ENCODE results near the gene CTNNA3.

The CTNNA3 gene

DNA sequence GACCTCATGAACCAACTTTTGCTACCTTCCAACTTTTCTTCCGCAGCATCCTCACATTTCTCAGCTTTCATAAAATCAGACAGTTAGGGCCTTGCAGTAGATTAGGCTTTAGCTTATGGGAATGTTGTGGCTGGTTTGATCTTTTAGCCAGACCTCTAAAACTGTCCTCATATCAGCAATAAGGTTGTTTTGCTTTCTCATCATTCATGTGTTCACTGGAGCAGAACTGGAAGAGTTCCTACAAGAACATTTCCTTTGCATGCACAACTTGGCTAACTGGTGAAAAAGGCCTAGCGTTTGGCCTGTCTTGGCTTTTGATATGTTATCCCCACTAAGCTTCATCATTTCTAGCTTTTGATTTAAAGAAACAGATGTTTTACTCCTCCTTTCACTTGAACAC lies 900.1 kb downstream of the CTNNA3 start:
- DNase-seq = no peak

DNA sequence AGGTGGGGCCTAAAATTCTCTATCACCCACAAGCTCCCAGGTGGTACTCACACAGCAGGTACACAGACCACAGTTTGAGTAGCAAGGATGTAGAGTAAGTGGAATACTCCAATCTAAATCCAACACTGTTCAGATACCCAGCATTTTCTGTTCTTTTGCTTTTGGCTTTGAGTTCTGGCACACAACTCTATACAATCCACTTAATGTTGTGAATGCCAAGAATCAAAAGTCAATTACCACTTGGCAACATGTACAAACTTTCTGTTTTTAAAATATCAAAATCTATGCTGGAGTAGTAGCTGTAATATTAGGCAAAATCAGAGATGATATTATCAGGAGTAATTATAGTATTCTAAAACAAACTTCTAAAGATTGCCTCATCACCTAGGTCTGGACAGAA lies 903.6 kb downstream of the CTNNA3 start:
- DNase-seq = no peak

DNA sequence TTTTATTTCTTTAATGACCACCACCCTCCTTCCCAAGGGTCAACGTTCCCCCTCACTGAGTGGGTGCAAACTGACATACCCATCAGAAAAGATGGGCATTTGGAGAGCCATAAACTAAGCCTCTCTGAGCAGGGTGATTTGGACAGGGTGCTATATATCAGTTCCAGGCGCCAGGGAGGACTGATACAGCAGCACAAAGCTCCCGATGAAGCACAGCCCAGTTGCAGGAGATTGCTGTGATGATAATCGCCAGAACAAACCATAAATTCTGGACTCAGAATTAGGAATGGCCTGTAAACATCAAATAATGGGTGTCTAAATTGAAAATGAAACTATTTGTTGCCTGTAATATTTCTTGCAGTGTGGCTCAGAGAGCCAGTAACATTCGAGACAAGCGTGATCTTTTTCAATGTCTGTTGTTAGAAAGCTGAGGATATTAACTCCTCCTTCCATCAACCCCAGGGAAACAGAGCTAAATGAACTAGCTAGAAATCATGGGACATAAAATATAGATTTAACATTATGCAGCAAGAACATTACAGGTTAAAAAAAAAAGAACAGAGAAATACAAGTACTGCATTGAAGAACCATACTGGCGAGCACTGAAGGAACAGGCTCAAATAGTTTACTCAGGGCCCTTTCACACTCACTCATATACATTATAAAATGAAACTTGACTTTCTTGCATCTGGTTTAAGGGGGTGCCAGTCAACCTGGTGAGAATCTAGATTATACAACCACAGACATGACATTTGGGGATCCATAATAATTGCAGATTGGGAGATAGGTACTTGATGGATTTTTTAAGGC lies 907.6 kb downstream of the CTNNA3 start:
- no peak for DNase-seq

DNA sequence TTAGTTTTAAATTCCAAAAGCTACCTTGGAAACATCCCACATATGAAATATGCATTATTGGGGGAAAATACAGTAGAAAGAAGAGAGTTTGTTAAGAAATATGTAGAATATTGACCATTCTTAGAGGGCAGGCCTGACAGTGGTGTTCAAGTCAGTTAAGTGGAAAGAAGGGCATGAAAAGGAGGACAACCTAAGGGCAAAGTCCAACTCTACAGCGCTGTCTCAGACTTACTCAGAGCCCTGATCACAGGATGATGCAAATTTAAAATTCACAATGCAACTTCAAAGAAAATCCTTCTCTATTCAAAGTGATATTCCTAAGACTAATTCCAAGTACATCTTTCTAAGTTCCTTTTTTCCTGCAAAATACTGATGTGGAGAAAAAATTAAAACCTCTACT lies 909.3 kb downstream of the CTNNA3 start:
- no peak for DNase-seq

DNA sequence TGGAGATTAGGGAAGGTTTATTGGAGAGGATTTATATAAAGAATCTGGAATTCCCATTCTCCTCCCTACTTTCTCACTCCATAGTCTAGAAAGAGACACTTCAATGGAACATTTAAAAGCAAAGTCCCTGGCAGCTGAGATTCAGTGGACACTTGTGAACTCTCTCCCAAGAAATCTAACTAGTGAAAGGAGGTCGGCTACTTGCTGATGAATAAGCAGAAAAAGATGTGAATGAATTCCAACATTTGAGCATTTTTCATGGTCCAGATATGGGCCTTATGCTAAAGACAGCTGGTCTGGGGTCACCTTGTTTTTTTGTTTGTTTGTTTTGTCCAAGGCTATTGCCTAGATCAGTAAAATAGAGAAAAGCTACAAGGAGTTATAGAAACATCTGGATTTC lies 911.2 kb downstream of the CTNNA3 start:
- no peak for DNase-seq

DNA sequence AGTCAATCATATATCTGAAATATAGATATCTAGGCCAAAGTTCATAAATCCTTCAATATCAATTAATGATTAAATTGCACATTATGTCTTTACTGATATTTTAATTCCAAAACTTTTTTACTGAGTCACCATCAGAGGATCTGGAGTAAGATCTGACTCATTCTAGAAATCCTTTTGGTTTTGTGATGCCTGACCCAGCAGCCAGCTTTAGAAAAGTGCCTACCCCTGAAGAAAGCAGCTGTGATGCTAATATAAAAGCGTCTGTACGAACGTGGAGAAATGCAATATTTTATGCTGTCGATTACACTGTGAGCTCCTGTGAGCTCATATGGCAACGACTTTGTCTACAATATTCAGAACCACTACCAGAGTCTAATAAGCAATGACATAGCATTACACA lies 912.7 kb downstream of the CTNNA3 start:
- no peak for DNase-seq

DNA sequence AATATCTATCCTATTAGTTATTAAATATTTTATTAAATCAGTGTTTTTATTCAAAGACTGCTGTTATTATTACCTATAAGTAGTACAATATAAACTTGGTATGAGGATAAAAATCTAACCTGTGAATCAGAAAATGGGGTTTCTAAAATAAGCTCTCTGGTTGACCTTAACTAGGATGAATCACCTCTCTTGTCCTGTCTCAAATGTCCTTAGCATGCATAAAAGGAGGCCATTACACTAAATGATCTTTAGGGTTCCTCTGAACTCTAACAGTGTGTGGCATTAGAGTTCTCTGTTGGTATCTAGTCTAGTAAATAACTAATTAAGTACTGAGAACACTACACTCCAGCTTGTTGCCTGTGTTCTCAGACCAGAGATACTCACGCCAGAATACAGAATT lies 913.2 kb downstream of the CTNNA3 start:
- DNase-seq = no peak

DNA sequence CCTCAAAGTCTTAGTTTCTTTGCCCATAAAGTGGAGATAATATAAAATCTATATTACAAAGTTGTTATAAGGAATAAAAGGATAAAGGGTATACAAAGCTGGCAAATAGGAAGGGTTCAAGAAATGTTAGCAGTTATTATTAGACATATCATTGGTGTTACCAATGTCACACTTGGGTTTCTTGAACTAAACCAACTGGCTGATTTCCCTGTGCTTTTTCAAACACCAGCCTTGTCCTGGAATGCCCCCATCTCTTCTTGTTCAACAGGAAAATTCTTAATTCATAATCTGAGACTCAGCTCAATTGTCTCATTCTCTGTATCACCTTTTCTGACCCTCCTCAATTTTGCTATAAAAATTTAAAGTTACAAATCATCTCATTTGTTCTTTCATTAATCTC lies 913.9 kb downstream of the CTNNA3 start:
- DNase-seq = no peak

DNA sequence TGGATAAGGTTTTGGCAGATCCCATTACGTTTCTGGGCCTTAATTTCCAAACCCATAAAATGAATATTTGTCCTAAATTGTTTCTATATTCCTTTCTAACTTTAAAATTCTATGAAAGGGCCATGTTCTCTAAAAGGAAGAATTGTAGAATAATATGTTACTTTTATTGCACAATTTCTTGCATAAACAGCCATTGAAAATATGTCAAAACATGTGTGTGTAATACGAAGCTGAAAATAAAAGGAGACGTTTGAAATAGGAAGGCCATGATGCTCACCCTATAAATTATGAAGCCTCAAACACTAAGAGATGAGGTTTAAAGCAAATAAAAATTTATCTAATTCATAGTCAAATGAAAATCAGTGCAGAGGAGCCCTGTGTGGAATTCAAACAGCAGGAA lies 915.2 kb downstream of the CTNNA3 start:
- DNase-seq = no peak

DNA sequence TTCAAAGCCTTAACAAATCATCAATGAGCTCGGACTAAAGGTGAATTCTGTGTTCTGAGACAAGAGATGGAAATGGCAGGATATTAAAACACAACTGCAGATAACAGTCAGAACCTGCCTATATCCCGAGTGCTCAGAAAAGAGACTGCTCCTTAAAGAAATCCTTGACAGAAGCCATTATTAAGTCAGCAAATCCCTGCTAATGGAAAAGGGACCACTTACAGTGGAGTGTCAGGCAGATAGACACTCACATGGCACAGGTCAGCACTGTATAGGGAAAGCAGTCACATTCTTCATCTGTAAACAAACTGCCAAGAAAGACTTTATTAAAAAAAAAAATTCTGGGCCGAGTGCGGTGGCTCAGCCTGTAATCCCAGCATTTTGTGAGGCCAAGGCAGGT lies 917.6 kb downstream of the CTNNA3 start:
- no peak for DNase-seq

DNA sequence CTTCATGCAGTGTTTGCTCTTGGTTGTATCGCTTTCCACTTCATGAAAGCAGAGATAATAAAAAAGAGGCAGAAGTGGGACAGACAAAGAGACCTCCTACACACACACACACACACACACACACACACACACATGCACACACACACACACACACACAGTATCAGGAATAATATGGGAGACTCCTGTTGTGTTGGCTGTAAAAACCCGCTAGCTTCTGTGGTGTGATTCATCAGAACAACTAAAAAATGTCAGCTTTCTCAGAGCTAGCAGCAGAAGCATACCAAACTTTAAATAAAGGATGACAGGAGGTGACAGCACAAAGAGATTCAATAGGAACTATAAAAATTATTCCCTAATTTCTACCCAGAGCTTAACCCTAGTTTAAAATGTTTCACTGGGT lies 918.3 kb downstream of the CTNNA3 start:
- DNase-seq = no peak

DNA sequence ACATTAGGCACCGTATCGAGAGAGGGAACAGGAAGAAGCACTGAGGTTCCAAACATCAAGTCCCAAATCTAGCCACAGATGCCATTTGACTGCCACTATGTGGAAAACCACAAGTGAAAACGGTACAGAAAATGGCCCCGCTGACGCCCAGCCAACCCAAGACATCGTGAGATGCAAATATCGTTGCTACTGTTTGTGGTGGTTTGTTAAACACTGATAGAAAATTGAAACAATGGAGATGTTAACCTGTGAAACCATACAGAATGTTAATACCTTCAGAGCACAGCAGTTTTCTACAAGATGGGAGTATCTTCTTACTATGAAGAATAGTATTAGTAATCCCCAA lies 922.5 kb downstream of the CTNNA3 start:
- DNase-seq = no peak

DNA sequence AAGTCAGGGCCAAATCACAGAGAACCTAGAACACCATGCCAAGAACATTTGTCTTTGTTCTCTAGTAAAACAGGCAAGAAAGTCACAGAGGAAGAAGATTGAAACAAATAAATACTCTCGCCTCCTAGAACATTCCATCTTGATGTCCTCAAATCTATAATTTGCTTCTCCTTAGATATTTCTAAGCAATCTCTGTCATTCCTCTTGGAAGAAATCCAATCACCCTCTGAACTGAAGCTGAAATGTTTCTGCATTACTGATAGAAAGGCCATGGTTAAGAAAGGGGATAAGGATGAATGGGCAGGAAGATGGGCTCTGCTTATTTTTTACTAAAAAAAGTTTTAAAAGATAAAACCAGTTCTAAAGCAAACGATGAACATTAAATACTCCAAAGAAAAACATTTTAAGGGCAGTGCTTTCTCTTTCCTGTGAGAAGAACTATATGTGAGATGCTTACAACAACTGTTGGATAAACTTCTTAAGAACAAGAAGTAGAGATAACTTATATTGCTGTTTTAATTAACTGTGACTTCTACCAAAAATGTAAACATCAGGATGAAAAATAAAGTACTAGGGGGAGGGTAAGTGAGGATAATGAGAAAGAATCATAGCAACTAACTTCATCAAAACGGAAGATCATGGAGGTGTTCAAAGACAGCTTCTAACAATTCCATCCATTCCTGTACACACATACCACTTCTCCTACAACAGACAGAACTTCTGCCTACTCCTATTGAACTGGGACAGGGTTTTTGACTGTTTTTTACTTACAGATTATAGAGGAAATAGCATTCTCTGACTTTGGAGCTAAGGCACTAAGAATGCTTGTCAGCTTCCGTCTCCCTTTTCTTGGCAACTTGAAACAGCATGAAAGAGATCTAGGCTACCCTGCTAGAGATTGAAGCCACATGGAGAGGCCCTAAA lies 923.2 kb downstream of the CTNNA3 start:
- no peak for DNase-seq

DNA sequence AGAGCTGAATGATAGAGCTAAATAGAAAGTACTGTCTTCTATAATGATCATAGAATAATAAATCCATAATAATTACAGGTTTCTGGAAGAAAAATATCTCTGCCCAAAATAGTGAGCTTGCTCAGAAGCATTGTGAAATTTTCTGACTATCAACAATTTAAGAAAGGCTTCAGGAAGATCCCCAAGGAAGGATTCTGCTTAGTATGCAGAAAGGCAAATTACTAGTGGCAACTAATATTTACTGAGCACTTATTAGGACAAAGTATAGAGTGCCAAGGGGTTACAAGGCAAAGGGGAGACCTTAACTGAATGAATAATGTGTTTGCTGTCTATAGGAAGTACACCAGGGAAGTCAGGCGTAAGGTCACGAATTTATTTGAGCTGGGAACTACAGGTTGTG lies 928.3 kb downstream of the CTNNA3 start:
- no peak for DNase-seq

DNA sequence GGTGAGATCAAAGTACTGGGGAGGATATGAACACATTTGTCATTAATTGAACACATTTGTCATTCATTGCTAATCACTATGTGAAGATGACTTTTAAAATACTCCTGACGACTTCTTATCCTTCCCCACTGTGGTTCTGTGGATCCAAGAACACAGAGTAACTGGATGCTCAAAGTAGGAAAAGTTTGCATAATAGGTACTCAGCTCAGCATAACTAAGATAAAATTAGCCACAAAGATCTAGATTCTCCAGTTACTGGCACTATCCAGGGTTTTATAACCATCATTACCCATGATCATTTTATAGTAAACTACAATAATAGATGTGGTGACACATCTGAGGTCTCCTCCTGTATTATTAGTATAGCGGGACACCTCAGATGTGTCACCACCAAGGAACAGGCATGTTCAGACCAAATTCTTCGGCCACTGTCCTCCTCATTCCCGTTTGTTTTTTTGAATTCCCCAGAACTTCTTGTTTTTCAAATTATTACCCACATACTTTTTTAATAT lies 933.7 kb downstream of the CTNNA3 start:
- DNase-seq = no peak

DNA sequence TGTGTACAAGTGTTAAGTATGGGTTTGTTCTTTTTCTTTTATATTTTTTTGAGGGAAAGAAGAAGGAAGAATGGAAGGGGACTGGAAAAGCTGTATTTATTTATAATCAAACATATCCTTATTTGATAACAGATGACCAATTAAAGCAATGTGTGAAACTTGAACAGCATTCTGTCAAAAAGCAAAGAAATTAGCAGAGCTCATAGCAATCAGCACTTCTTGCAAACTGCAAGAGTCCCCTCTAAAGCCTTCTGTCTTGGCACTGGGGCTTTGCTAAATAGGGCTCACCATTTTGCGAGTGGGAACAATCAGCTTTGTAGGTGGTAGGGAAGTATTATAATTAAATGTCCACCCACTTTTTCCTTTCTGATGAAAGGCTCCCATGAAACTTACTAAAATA lies 935.1 kb downstream of the CTNNA3 start:
- DNase-seq = no peak

DNA sequence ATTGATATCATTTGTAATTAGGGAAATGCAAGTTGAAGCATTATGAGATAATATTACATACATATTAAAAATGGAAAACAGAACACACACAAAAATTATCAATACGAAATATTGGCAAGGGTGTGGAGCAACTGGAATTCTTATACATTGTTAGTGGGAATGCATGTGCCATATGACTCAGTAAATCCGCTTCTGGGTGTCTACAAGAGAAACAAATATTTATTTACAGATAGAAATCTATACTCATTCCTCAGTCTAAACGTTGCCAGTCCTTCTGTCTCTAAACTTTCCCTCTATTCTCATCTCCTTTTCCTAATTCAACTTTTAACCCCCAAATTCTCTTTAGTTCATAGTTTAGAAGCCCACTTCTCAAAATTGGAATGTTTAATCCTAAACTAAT lies 940.5 kb downstream of the CTNNA3 start:
- no peak for DNase-seq

DNA sequence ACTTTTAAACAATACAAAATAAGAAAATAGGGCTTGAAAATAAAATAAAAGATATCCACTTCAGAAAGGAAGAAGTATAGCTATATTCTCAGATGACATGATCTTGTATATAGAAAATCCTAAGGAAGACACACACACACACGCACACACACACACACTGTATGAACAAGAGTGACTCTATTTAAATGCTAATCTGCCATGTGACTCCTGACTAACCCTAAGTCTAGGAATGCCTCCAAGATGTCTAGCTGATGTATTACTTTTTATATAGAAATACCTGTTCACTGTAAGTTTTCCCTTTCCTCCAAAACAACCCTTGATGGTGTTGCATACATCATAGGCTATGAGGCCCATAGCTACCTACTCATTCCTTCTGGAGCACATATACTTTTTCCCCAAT lies 943.3 kb downstream of the CTNNA3 start:
- DNase-seq = no peak

DNA sequence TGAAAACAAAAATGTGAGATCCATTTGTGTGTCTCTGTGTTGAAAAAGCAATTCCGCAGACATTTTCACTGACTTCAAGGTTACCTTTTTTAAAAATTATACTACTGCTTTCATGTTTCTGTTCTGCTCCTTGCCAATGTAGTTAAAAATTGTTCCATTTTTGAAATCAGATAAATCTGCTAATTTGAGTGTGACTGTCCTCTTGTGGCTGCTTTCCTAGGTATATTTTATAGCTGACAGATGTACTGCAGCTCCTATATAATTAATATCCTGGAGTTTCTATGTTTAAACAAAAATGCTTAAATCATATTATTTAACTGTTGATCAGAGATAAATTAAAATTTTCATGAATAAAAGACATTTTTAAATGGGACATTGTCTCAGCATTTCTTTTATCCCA lies 947.8 kb downstream of the CTNNA3 start:
- DNase-seq = no peak

DNA sequence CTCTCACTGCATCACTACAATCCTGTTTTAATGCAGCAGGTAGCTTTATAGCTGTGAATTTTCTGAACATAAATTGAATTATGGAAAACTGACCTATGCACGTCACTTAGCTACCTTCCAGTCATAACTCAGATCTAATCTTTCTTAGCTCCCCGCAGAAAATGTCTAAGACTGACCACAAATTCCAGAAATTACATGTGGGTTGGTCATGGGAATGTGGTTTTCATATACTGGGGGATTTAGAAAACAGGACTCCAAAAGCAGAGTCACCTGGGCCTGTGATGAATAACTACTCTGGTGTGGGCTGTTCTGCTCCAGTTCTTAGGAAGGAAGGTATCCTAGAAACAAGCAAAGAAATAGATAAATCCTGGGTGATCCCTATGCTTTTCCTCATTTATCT lies 948.5 kb downstream of the CTNNA3 start:
- no peak for DNase-seq

DNA sequence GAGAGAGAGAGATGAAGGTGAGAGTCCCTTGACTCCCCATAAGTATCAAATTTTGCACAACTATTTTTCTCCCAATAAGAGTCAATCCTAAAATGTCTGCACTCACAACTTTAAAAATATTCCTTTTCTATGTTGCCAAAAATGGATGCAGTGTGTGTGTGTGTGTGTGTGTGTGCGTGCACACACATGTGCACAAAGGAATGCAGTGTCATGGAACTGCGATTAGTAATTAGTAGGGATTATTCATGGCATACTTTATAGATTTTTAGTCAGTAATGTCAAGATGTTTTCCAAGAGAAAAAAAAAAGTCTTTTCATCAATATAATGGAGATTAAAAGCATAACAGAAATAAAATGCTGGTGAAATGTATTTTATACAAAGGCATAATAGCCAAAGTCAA lies 949.3 kb downstream of the CTNNA3 start:
- no peak for DNase-seq

DNA sequence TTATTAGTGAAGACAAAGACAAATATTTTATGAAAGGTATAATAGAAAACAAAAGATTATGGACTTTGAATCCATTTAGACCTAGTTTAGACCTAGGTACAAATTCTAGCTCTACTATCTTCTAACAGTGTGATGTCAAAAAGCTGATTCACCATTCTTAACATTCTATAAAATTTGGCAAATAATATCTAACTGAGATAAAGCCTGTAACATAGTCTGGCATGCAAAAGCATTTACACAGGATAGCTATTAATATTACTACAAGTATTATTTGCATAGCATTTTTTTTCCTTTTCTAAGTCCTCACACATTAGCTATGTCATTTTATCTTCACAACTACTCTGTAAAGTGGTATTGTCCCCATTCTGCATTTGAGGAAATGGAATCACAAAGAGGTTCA lies 949.7 kb downstream of the CTNNA3 start:
- DNase-seq = no peak

DNA sequence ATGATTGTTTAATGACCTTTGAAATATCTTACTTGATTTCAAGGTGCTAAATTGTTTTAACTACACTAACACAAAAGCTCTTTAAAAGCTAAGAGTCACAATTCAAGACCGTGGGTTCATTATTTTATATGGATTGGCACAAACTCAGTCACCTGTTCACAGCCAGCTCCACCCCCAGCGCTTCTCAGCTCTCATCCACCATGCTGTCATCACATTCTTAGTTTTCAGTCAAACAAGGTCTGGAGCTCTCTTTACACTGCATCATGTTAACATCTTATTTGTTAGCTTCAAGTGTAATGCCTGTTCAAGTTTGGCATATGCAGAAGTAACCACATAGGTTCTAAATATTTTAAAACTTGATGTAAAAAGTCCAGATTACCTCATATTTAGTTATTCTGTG lies 951.1 kb downstream of the CTNNA3 start:
- no peak for DNase-seq

DNA sequence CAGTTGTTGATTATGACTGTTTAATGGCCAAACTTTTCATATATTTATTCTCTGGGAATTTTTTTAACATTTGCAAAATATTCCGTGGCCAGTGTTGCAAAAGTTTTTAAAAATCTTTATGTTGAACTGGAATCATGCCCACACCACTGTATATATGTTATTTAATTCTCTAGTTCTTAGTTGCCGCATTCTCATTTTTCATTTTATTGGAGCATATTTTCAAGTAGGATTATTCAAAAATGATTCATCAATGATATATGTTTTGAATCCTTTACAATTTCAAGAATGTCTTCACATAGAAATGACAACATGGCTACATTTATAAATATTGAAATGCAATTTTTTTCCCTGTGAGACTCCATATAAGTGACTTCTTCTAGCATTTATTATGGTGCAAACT lies 958.8 kb downstream of the CTNNA3 start:
- DNase-seq = no peak

Measured in right forelimb (tissue), 1 donor.